B cell (primary cell): ENCODE measurements around the gene MAPKAPK3. TPM values are rescaled to one million over a fixed set of nuclear protein-coding genes. Genes with fewer than 3 reads are reported as not detected.
A peak's percentile ranks its signal among the peaks of the same experiment; 100 is the strongest.

ENCODE experiments used
- ATAC-seq: fragments of 200-7000 bp; cut with Tn5 transposase; one replicate; pipeline ENCODE4 v1.10.0; 2021; ENCODE audit warnings: low read depth, mild to moderate bottlenecking, moderate number of reproducible peaks, moderate library complexity
- CTCF ChIA-PET: fragments of 350-600 bp; sonication (Branson Sonifier 250); formaldehyde crosslinking; loops from one replicate; lab custom pipeline; 2021; ENCODE audit warnings: antibody characterized with exemption, inconsistent platforms; lab: Charles Lee
- POLR2A ChIA-PET: fragments of 350-600 bp; sonication (Branson Sonifier 250); formaldehyde crosslinking; loops from one replicate; lab custom pipeline; 2021; ENCODE audit warnings: antibody characterized with exemption; lab: Charles Lee
- DNase-seq: peaks from one replicate; pipeline ENCODE4 v3.0.0; 2013
- H2AFZ ChIP-seq: 2 replicates; pipeline ENCODE4 v1.6.1; 2012; ENCODE audit warnings: mild to moderate bottlenecking, low read depth, low read length; ENCODE audit not compliant: insufficient read depth, poor library complexity, severe bottlenecking
- H3K27ac ChIP-seq, 2 donors: 1 replicate in 1 of 2; 2 replicates in 1 of 2; pipeline ENCODE4 v1.5.1; 2012 to 2013; ENCODE audit warnings: low read length in 2 of 2, mild to moderate bottlenecking in 2 of 2, moderate library complexity in 1 of 2
- H3K27me3 ChIP-seq, 4 experiments: fragments of 200-600 bp in 1 of 4; sonication (generic) in 1 of 4; replicated peaks in 1 of 4; 1 replicate in 2 of 4; 2 replicates in 2 of 4; pipeline versions ENCODE4 v1.6.1 to v1.7.0; 2013 to 2016; ENCODE audit warnings: low read length in 3 of 4, mild to moderate bottlenecking in 2 of 4, mixed read lengths in 1 of 4, moderate library complexity in 1 of 4; ENCODE audit not compliant: insufficient read depth in 4 of 4, control insufficient read depth in 3 of 4; ENCODE audit errors: control extremely low read depth in 1 of 4
- H3K36me3 ChIP-seq, 2 experiments: replicated peaks in 1 of 2; 1 replicate in 1 of 2; 2 replicates in 1 of 2; pipeline versions ENCODE4 v1.6.1 to v1.7.1; 2013; ENCODE audit warnings: low read length in 1 of 2; ENCODE audit not compliant: insufficient read depth in 2 of 2, control insufficient read depth in 1 of 2; ENCODE audit errors: control extremely low read depth in 1 of 2, extremely low read depth in 1 of 2
- H3K4me1 ChIP-seq, 2 donors: fragments of 200-600 bp in 1 of 2; sonication (generic) in 1 of 2; 1 replicate in 1 of 2; 2 replicates in 1 of 2; pipeline versions ENCODE4 v1.5.1 to v1.6.1; 2013 to 2017; ENCODE audit warnings: low read length in 2 of 2; ENCODE audit not compliant: control insufficient read depth in 2 of 2, insufficient read depth in 2 of 2
- H3K4me2 ChIP-seq: replicated peaks from 2 replicates; pipeline ENCODE3; 2012; ENCODE audit warnings: mild to moderate bottlenecking, low read depth, low read length; ENCODE audit not compliant: poor library complexity, severe bottlenecking
- H3K4me3 ChIP-seq, 5 experiments: fragments of 200-600 bp in 1 of 5; sonication (generic) in 1 of 5; 1 replicate in 3 of 5; 2 replicates in 2 of 5; pipeline versions ENCODE4 v1.5.1 to v1.7.0; 2011 to 2016; ENCODE audit warnings: low read length in 4 of 5, mild to moderate bottlenecking in 4 of 5, low read depth in 2 of 5, control low read depth in 1 of 5, moderate library complexity in 1 of 5; ENCODE audit not compliant: insufficient read depth in 1 of 5; ENCODE audit errors: control extremely low read depth in 1 of 5, extremely low read depth in 1 of 5
- H3K79me2 ChIP-seq: fragments of 200-600 bp; sonication (generic); one replicate; pipeline ENCODE4 v1.6.0; 2016; ENCODE audit warnings: low read length; ENCODE audit not compliant: control insufficient read depth, insufficient read depth
- H3K9ac ChIP-seq: fragments of 200-600 bp; sonication (generic); 2 replicates; pipeline ENCODE4 v1.6.1; 2017; ENCODE audit warnings: mild to moderate bottlenecking, low read length, moderate library complexity
- H3K9me3 ChIP-seq, 3 donors: one replicate each; pipeline versions ENCODE4 v1.6.1 to v1.7.1; 2013; ENCODE audit warnings: low read length in 2 of 3; ENCODE audit not compliant: control insufficient read depth in 2 of 3, insufficient read depth in 1 of 3; ENCODE audit errors: control extremely low read depth in 1 of 3
- H4K20me1 ChIP-seq: 2 replicates; pipeline ENCODE4 v1.6.0; 2012; ENCODE audit warnings: mild to moderate bottlenecking, low read length; ENCODE audit not compliant: insufficient read depth, control insufficient read depth, poor library complexity, severe bottlenecking
- H3K27ac Mint-ChIP-seq: one replicate; pipeline ENCODE4 v1.8.0; 2021; ENCODE audit warnings: mixed read lengths
- H3K27me3 Mint-ChIP-seq: one replicate; pipeline ENCODE4 v1.8.0; 2021; ENCODE audit warnings: mixed read lengths
- H3K4me1 Mint-ChIP-seq: one replicate; pipeline ENCODE4 v1.8.0; 2021; ENCODE audit warnings: mixed read lengths
- H3K4me3 Mint-ChIP-seq: one replicate; pipeline ENCODE4 v1.8.0; 2021; ENCODE audit warnings: mixed read lengths
- H3K9me3 Mint-ChIP-seq: one replicate; pipeline ENCODE4 v1.8.0; 2022; ENCODE audit warnings: mixed read lengths; ENCODE audit not compliant: insufficient read depth
- CTCF ChIP-seq: fragments of 200-600 bp; IDR thresholded peaks from one replicate; pipeline ENCODE4 v1.8.0; 2022; ENCODE audit warnings: antibody characterized with exemption, mild to moderate bottlenecking
- EZH2 ChIP-seq: IDR thresholded peaks from 2 replicates; pipeline ENCODE4 v1.6.1; 2012; ENCODE audit warnings: borderline replicate concordance, low read depth, mild to moderate bottlenecking, moderate library complexity, low read length; ENCODE audit not compliant: insufficient read depth, poor library complexity, severe bottlenecking
- WGBS: methylation state at CpG from one replicate; pipeline ENCODE4 v1.1.5; 2013; ENCODE audit warnings: missing lambda C conversion rate; ENCODE audit not compliant: insufficient coverage; 5-methylcytosine and 5-hydroxymethylcytosine counted together
- intact Hi-C: fragments of 100-400 bp; cut with micrococcal nuclease; formaldehyde crosslinking; loops from one replicate; pipeline ENCODE4 v1.10.0; 2022
- polyA plus RNA-seq: library from polyadenylated mRNA; depleted of rRNA; stranded (reverse); fragments of >200 nt; gene quantifications from 2 replicates; pipeline ENCODE4 v1.2.3, GENCODE V29; 2012
- total RNA-seq, 2 donors: library from RNA; stranded (reverse); fragments of 120-200 nt in 1 of 2; gene quantifications; 1 replicate in 1 of 2; 2 replicates in 1 of 2; pipeline versions ENCODE4 v1.2.3 to v1.2.4, GENCODE V29; 2013 to 2022

MAPKAPK3 gene
- total and polyA plus RNA-seq, 2 donors (not counting 1 experiment from before 2014, with no cell fraction given): 17.8 to 18.8 TPM

- Histone ChIP-seq H3K4me3 (peak within 1 kb of the TSS; percentile 30 to 86 (median 76)), H3K27ac (peak within 1 kb of the TSS; percentile 11 to 65), H3K36me3 (peaks cover 0 to 4% of the 10 kb centered on the region in 2 experiments), H2AFZ (peak within 1 kb of the TSS; percentile 83), H3K4me1 (peaks cover 24 to 37% of the 10 kb centered on the region in 2 donors), H3K9me3 (no peaks in the 10 kb centered on the region), H4K20me1 (no peaks in the 10 kb centered on the region), H3K9ac (peak within 1 kb of the TSS; percentile 77), H3K4me2 (peak within 1 kb of the TSS; percentile 89), H3K79me2 (peaks cover 26% of the 10 kb centered on the region), H3K27me3 (no peaks in the 10 kb centered on the region)
- POLR2A ChIA-PET: interaction anchor here (0.9 to 2.8 kb wide), 6 partner anchors 11 to 44 kb away, joined by 3 to 38 read pairs (median 8); partner anchors contain the start of genes C3orf18 and HEMK1
- Mint-ChIP-seq H3K9me3 (no peaks in the 10 kb centered on the region), H3K4me3 (peak within 1 kb of the TSS; percentile 90), H3K4me1 (peaks cover 42% of the 10 kb centered on the region), H3K27ac (peak within 1 kb of the TSS; percentile 80), H3K27me3 (no peaks in the 10 kb centered on the region)
- under 1% methylated on average over 71 of the region's 75 CpGs for WGBS
- CTCF ChIA-PET: interaction anchor here (0.5 to 17.6 kb wide), 15 partner anchors 11 to 1383 kb away, joined by 3 to 541 read pairs (median 5); partner anchors contain the start of genes C3orf18, HEMK1 and MANF
- peak; percentile 76 for ATAC-seq
- DNase-seq: peak; percentile 92
- intact Hi-C loops: loop anchor here (1.0 to 10.0 kb wide), 4 partner anchors 42 to 1183 kb away; partner anchors contain the start of genes HEMK1 and ZMYND10
- TF ChIP-seq CTCF: peak; percentile 61
- TF ChIP-seq EZH2: no peak
Observed at GRCh38 chr3:50611464-50612233, 5.3 kb upstream of the MAPKAPK3 start, which contains the start of gene CISH. Gene CISH, minus strand, starts transcription at chr3:50611774. Its CDS starts 124 bp downstream, at chr3:50611650.
